HEK293T (cell line): ENCODE results near the gene BAZ1A.

Experiments
- FOXM1 ChIP-seq: fragments of 450-650 bp; IDR thresholded peaks from 2 replicates; pipeline ENCODE4 v1.6.1; 2017; ENCODE audit warnings: mild to moderate bottlenecking, borderline replicate concordance
- LEF1 ChIP-seq: fragments of 450-650 bp; IDR thresholded peaks from 2 replicates; pipeline ENCODE4 v1.6.1; 2017; ENCODE audit warnings: mild to moderate bottlenecking, borderline replicate concordance
- SP1 ChIP-seq: fragments of 450-650 bp; IDR thresholded peaks from 2 replicates; pipeline ENCODE4 v1.6.1; 2017
- SUZ12 ChIP-seq: fragments of 450-650 bp; IDR thresholded peaks from 2 replicates; pipeline ENCODE4 v1.6.1; 2016; ENCODE audit warnings: mild to moderate bottlenecking

DNA sequence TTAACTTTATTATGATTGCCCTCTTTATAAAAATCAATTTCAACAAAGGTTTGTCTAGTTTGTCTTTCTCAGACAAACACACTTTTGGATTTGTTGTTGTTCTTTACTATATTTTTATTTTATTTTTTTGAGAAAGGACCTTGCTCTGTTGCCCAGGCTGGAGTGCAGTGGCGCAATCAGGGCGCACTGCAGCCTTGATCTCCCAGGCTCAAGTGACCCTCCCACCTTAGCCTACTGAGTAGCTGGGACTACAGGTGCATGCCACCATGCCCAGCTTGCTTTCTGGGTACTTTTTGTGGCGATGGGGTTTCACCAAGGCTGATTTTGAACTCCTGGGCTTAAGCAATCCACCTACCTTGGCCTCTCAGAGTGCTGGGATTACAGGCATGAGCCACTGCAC lies 96.4 kb downstream of the BAZ1A start:
- TF ChIP-seq FOXM1 (no peak), SP1 (no peak), LEF1 (no peak), SUZ12 (no peak)
